K562 (cell line): ENCODE measurements around the gene SHBG. TPM values are rescaled to one million over a fixed set of nuclear protein-coding genes. Genes with fewer than 3 reads are reported as not detected.

Experiments
- ARID1B ChIP-seq: fragments of 450-650 bp; IDR thresholded peaks from 2 replicates; pipeline ENCODE4 v1.6.1; 2016; ENCODE audit warnings: antibody characterized with exemption, mild to moderate bottlenecking, inconsistent platforms
- C11orf30 ChIP-seq: fragments of 450-650 bp; IDR thresholded peaks from 2 replicates; pipeline ENCODE4 v1.6.1; 2016; ENCODE audit warnings: low read depth, mild to moderate bottlenecking
- CBFA2T2 ChIP-seq: fragments of 450-650 bp; conservative IDR thresholded peaks from 2 replicates; pipeline ENCODE4 v1.6.1; 2017; ENCODE audit warnings: mild to moderate bottlenecking
- CREB3 ChIP-seq: fragments of 450-650 bp; conservative IDR thresholded peaks from 2 replicates; pipeline ENCODE4 v1.6.1; 2016; ENCODE audit warnings: missing genetic modification characterization, low read depth, mild to moderate bottlenecking, missing compliant biosample characterization, moderate library complexity
- CTBP1 ChIP-seq: fragments of 450-650 bp; IDR thresholded peaks from 2 replicates; pipeline ENCODE4 v1.6.1; 2016; ENCODE audit warnings: borderline replicate concordance
- FUS ChIP-seq: fragments of 200-400 bp; formaldehyde crosslinking; optimal IDR thresholded peaks from 2 replicates; pipeline ENCODE3; 2017; ENCODE audit warnings: low read depth, low read length
- HDAC2 ChIP-seq: fragments of 450-650 bp; IDR thresholded peaks from 2 replicates; pipeline ENCODE4 v1.6.1; 2016; ENCODE audit warnings: mild to moderate bottlenecking
- HMBOX1 ChIP-seq: sonication (generic); IDR thresholded peaks from 2 replicates; pipeline ENCODE4 v1.6.1; 2016
- KAT7 ChIP-seq: sonication (generic); formaldehyde crosslinking; IDR thresholded peaks from 2 replicates; pipeline ENCODE4 v1.8.0; 2022; ENCODE audit warnings: missing genetic modification reagents, mild to moderate bottlenecking, borderline replicate concordance
- KLF6 ChIP-seq: fragments of 250-450 bp; sonication (Bioruptor Pico); IDR thresholded peaks from 2 replicates; pipeline ENCODE4 v1.4.0; 2020; ENCODE audit warnings: mild to moderate bottlenecking, moderate library complexity, borderline replicate concordance
- MAFF ChIP-seq: IDR thresholded peaks from 2 replicates; pipeline ENCODE4 v1.6.1; 2012; ENCODE audit warnings: low read length, improper control_type of control experiment
- NBN ChIP-seq: fragments of 450-650 bp; IDR thresholded peaks from 2 replicates; pipeline ENCODE4 v1.6.1; 2016; ENCODE audit warnings: low read depth, mild to moderate bottlenecking
- NFE2 ChIP-seq: IDR thresholded peaks from 2 replicates; pipeline ENCODE4 v1.6.1; 2014; ENCODE audit warnings: antibody characterized with exemption, low read depth
- SIX5 ChIP-seq, 2 experiments: IDR thresholded peaks; 2 replicates each; pipeline ENCODE4 v1.6.1; 2011; ENCODE audit warnings: low read length in 2 of 2, borderline replicate concordance in 1 of 2, low read depth in 1 of 2, mild to moderate bottlenecking in 1 of 2, moderate library complexity in 1 of 2; ENCODE audit not compliant: insufficient read depth in 1 of 2
- SMARCE1 ChIP-seq: fragments of 450-650 bp; IDR thresholded peaks from 2 replicates; pipeline ENCODE4 v1.7.1; 2016; ENCODE audit warnings: mild to moderate bottlenecking
- SMC3 ChIP-seq: conservative IDR thresholded peaks from 2 replicates; pipeline ENCODE4 v1.6.1; 2011; ENCODE audit warnings: low read depth, low read length, improper control_type of control experiment; ENCODE audit not compliant: insufficient read depth
- SREBF1 ChIP-seq: fragments of 150-350 bp; IDR thresholded peaks from 2 replicates; pipeline ENCODE4 v1.6.1; 2014; ENCODE audit warnings: antibody characterized with exemption, low read depth, low read length, borderline replicate concordance
- SREBF2 ChIP-seq: sonication (generic); formaldehyde crosslinking; IDR thresholded peaks from 2 replicates; pipeline ENCODE4 v1.4.0; 2020; ENCODE audit warnings: mild to moderate bottlenecking, missing genetic modification reagents
- SRSF9 ChIP-seq: fragments of 200-400 bp; formaldehyde crosslinking; IDR thresholded peaks from 2 replicates; pipeline ENCODE4 v1.6.1; 2017; ENCODE audit warnings: low read depth, low read length, borderline replicate concordance
- TSC22D4 ChIP-seq: fragments of 450-650 bp; IDR thresholded peaks from 2 replicates; pipeline ENCODE4 v1.6.1; 2016; ENCODE audit warnings: missing genetic modification characterization, missing biosample characterization, control low read depth
- ZBTB9 ChIP-seq: fragments of 450-650 bp; formaldehyde crosslinking; IDR thresholded peaks from 2 replicates; pipeline ENCODE4 v1.4.0; 2020; ENCODE audit warnings: mild to moderate bottlenecking, moderate library complexity
- ZKSCAN8 ChIP-seq: fragments of 200-800 bp; sonication (Bioruptor generic); IDR thresholded peaks from 2 replicates; pipeline ENCODE4 v1.6.1; 2016; ENCODE audit warnings: missing genetic modification characterization, missing compliant biosample characterization
- polyA plus RNA-seq, 8 experiments: library from polyadenylated mRNA; depleted of rRNA in 4 of 8; stranded (reverse) in 5 of 8; unstranded in 3 of 8; fragments of >200 nt; fragmentation: Nextera tagmentation in 2 of 8; fragmentation: Illumina TruSeq in 1 of 8; extraction: Ambion mirVana in 2 of 8; extraction: Trizol in 1 of 8; gene quantifications; 2 replicates each; pipeline versions ENCODE4 v1.2.1 to v1.2.3, GENCODE V29; 2011 to 2014; ENCODE audit warnings: inconsistent platforms in 1 of 8, missing spikeins in 1 of 8
- total RNA-seq, 7 experiments: library from RNA; depleted of rRNA in 6 of 7; stranded (reverse); fragments of >200 nt in 6 of 7; fragmentation: Illumina TruSeq in 2 of 7; extraction: Trizol in 2 of 7; gene quantifications; 2 replicates each; pipeline versions ENCODE4 v1.2.1 to v1.2.3, GENCODE V29; 2011 to 2021; ENCODE audit warnings: low replicate concordance in 1 of 7

SHBG gene
- total and polyA plus RNA-seq, 9 of the 15 experiments (the other 6 are each of a cell fraction or from before 2014, with no cell fraction given): not detected

DNA sequence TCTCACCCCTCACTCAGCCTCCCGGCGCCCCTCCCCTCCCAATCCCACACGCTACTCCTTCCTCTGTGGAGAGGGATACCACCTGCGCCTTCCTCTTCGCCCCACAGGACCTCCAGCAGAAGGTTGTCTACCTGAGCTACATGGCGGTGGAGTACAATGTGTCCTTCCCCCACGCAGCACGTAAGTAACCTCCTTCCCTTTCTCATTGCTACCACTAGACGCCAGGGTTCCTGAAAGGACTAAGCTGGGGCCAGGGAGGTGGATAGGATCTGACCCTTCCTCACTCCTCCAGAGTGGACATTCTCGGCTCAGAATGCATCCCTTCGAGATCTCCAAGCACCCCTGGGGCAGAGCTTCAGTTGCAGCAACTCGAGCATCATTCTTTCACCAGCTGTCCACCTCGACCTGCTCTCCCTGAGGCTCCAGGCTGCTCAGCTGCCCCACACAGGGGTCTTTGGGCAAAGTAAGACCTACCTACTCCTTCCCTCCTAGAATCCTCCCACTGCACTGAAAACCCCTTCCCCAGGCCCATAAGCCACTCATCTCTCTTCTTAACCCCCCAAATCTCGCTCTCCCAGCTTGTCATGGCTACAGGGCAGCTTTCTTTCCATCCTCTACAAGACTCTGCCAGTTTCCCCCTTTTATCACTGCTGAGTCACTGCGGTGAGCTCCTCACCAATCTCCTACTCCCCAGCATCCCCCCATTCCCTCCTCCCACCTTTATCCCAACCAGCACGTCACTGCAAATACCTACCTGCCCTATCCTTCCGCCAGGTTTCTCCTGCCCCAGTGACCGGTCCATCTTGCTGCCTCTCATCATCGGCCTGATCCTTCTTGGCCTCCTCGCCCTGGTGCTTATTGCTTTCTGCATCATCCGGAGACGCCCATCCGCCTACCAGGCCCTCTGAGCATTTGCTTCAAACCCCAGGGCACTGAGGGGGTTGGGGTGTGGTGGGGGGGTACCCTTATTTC, 49.0 kb upstream of the SHBG start (continued):
- no peak for TF ChIP-seq CREB3 (tag)
- peak; percentile 93 for TF ChIP-seq NFE2
- TF ChIP-seq ARID1B: peak; percentile 78
- no peak for TF ChIP-seq SIX5 (IDR thresholded peaks at IDR 0.05; ENCODE audit: borderline replicate concordance in 1 of 2, insufficient read depth in 1 of 2, low read depth in 1 of 2, low read length in 2 of 2)
- no peak for TF ChIP-seq SRSF9
- TF ChIP-seq C11orf30: peak; percentile 90
- TF ChIP-seq TSC22D4 (tag): no peak
- no peak for TF ChIP-seq NBN
- no peak for TF ChIP-seq FUS
- TF ChIP-seq HMBOX1: no peak
- no peak for TF ChIP-seq ZKSCAN8 (CRISPR knock-in tag)
- TF ChIP-seq CBFA2T2: 0 out of 2 replicates have a peak, but pooled peaks have one; percentile 15
- TF ChIP-seq HDAC2: peak; percentile 20; the same call in 1 of the 2 replicates
- TF ChIP-seq KAT7 (CRISPR knock-in tag): no peak
- no peak for TF ChIP-seq ZBTB9 (CRISPR knock-in tag)
- TF ChIP-seq KLF6 (CRISPR knock-in tag): no peak
- peak; percentile 82 for TF ChIP-seq CTBP1
- no peak for TF ChIP-seq SMC3
- peak; percentile 85 for TF ChIP-seq MAFF
- TF ChIP-seq SMARCE1: peak; percentile 79
- no peak for TF ChIP-seq SREBF2
- no peak for TF ChIP-seq SREBF1
